DND-41 (cell line): ENCODE results near the gene COBL.

ENCODE experiments used
- ATAC-seq: fragments of 200-7000 bp; cut with Tn5 transposase; 3 replicates; pipeline ENCODE4 v1.9.1; 2021; ENCODE audit warnings: low read depth; ENCODE audit not compliant: insufficient read depth
- DNase-seq: peaks from one replicate; pipeline ENCODE4 v3.0.0-alpha.2; 2020
- H2AFZ ChIP-seq: 2 replicates; pipeline ENCODE4 v1.6.0; 2012; ENCODE audit warnings: low read depth, low read length
- H3K27ac ChIP-seq: 2 replicates; pipeline ENCODE4 v1.5.1; 2012; ENCODE audit warnings: low read length, inconsistent platforms
- H3K27me3 ChIP-seq: fragments of 200-600 bp; sonication (generic); 2 replicates; pipeline ENCODE4 v1.6.0; 2012; ENCODE audit warnings: low read length, mild to moderate bottlenecking, inconsistent platforms; ENCODE audit not compliant: insufficient read depth, poor library complexity
- H3K36me3 ChIP-seq: 2 replicates; pipeline ENCODE4 v1.5.1; 2012; ENCODE audit warnings: low read length, inconsistent platforms; ENCODE audit not compliant: insufficient read depth
- H3K4me1 ChIP-seq: 2 replicates; pipeline ENCODE4 v1.5.1; 2012; ENCODE audit warnings: mild to moderate bottlenecking, low read length; ENCODE audit not compliant: insufficient read depth
- H3K4me2 ChIP-seq: 2 replicates; pipeline ENCODE4 v1.6.0; 2012; ENCODE audit warnings: mild to moderate bottlenecking, moderate library complexity, low read length, inconsistent platforms; ENCODE audit not compliant: insufficient read depth
- H3K4me3 ChIP-seq, 2 experiments: fragments of 200-600 bp in 1 of 2; shearing (Covaris generic) in 1 of 2; 2 replicates each; pipeline ENCODE4 v1.5.1; 2012 to 2016; ENCODE audit warnings: inconsistent platforms in 2 of 2, low read length in 2 of 2, mild to moderate bottlenecking in 2 of 2, low read depth in 1 of 2, moderate library complexity in 1 of 2
- H3K79me2 ChIP-seq: 2 replicates; pipeline ENCODE4 v1.6.0; 2012; ENCODE audit warnings: low read length, inconsistent platforms; ENCODE audit not compliant: insufficient read depth
- H3K9ac ChIP-seq: 2 replicates; pipeline ENCODE4 v1.6.0; 2012; ENCODE audit warnings: low read depth, mild to moderate bottlenecking, inconsistent platforms, low read length, moderate library complexity
- H3K9me3 ChIP-seq: 2 replicates; pipeline ENCODE4 v1.5.1; 2012; ENCODE audit warnings: low read length, moderate library complexity, mild to moderate bottlenecking, inconsistent platforms; ENCODE audit not compliant: insufficient read depth, severe bottlenecking
- H4K20me1 ChIP-seq: 2 replicates; pipeline ENCODE4 v1.6.0; 2012; ENCODE audit warnings: low read length; ENCODE audit not compliant: insufficient read depth
- CTCF ChIP-seq: IDR thresholded peaks from 2 replicates; pipeline ENCODE4 v1.5.1; 2012; ENCODE audit warnings: borderline replicate concordance, low read length, moderate library complexity, mild to moderate bottlenecking; ENCODE audit not compliant: poor library complexity, severe bottlenecking; ENCODE audit errors: extremely low read depth
- EZH2 ChIP-seq: IDR thresholded peaks from 3 replicates; pipeline ENCODE4 v1.6.1; 2012; ENCODE audit warnings: borderline replicate concordance, low read depth, mild to moderate bottlenecking, moderate library complexity, low read length, inconsistent platforms; ENCODE audit not compliant: severe bottlenecking

The COBL gene

DNA sequence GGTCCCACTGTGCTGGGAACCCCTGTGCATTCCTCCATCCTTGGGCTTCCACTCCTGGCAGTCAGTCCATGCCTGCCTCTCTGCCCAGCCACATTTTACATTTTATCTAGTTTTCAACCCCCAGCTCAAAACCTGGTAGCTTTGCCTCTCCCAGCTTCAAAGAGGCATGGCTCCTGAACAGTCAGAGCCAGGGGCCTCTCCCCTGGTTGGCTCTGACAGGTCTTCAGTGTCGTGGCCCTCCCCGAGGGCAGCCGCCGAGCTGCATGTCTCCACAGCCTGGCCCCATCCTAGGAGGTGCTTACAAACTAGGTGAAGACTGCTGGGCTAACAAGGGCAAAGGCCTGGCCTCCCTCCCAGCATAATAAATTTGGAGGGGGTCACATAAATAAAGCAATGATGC, 14.8 kb downstream of the COBL start:
- no peak for ATAC-seq
- H3K9me3 ChIP-seq: no peaks in the 10 kb centered on the region
- DNase-seq: no peak

DNA sequence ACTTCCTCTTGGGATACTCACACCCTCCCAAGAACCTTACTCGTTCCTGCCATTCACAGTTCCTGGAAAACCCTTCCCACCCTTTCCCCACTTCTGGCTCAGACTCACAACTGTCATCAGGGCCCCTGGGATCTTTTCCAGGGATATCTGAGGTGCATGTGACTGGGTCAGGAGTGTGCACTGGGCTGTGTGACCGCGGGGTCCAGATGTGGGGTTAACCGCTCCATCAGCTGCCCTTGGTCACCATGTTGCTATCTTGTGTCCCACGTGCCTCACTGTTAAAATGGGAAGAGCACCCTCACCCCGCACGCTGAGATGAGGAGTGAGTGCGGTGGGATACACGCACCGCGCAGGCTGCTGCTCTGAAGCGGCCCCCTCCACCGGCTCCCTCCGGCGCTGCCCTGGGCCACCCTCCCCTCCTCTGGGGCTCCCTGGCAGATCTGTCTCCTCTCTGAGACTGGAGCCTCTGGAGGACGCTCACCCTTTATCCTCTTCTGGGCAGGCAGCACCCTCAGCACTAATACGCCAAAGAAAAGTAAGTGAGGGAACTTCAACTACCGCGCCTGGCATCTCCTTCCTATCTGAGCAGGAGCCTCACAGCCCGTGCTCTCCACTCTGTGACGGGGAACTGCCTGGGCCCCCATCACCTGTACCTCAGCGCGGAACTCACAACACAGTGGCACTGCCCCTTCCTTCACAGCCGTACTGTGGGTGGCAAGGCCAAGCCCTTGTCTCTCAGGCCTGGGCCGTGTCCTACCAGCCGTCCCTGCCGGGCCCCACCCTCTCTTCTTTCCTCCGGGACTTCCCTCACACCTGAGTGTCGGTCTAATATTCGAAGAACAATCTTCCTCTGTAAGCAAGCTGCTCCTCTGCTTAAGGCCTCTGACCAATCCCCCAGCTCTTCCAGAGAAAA, 15.6 kb downstream of the COBL start:
- TF ChIP-seq CTCF (no peak), EZH2 (no peak)
- Histone ChIP-seq H3K4me1 (no peaks in the 10 kb centered on the region), H3K9ac (no peak overlapping the region), H3K79me2 (no peaks in the 10 kb centered on the region), H2AFZ (no peak overlapping the region), H3K4me3 (no peak overlapping the region), H3K9me3 (no peaks in the 10 kb centered on the region), H3K36me3 (no peaks in the 10 kb centered on the region), H3K27me3 (no peaks in the 10 kb centered on the region), H3K4me2 (no peak overlapping the region), H4K20me1 (no peaks in the 10 kb centered on the region), H3K27ac (no peak overlapping the region)
- no peak for DNase-seq
- ATAC-seq: no peak

More for the DNA sequence above, 14.8 kb downstream of the COBL start:
- Histone ChIP-seq H4K20me1 (no peaks in the 10 kb centered on the region), H3K27me3 (no peaks in the 10 kb centered on the region), H3K4me3 (no peak overlapping the region), H3K36me3 (no peaks in the 10 kb centered on the region), H3K79me2 (no peaks in the 10 kb centered on the region), H3K4me2 (no peak overlapping the region), H3K27ac (no peak overlapping the region), H3K9ac (no peak overlapping the region), H3K4me1 (no peaks in the 10 kb centered on the region), H2AFZ (no peak overlapping the region)
- TF ChIP-seq CTCF (no peak), EZH2 (no peak)

DNA sequence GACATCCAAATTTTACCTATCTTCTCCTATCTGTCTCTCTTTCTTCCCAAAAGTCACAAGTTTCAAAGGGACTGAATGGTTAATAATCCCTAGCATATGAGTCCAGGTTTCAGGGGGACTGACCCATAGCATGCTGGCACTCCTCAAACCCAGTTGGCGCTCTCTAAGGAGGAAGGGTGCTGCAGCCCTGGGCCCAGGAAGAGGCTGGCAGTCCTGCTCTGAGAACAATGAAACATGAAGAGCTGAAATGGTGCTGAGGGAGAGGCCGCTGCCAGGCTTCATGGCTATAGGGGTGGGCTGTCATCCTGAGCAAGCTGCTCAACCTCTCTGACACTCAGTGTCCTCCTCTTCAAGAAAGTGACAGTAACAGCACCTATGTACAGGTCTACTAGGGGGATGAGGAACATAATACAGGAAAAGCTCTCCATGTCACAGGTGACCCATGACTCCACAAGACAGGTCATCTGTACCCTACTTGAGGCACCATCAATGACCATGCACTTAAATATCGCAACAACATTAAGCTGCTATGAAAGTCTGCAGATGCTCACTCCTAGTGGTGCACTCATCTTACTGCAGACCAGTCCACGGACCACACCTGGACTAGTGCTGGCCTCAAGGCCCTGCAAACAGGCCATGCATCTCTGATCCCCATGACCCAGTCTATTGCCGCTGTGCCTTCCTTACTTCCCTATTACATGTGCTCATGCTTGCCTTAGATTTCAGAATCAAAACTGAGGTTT, 17.0 kb downstream of the COBL start:
- no peak for TF ChIP-seq CTCF
- no peak for TF ChIP-seq EZH2
- DNase-seq (no peak), ATAC-seq (no peak)
- Histone ChIP-seq H3K4me2 (no peak overlapping the region), H3K4me3 (no peak overlapping the region), H2AFZ (no peak overlapping the region), H3K9me3 (no peaks in the 10 kb centered on the region), H4K20me1 (no peaks in the 10 kb centered on the region), H3K9ac (no peak overlapping the region), H3K4me1 (no peaks in the 10 kb centered on the region), H3K79me2 (no peaks in the 10 kb centered on the region), H3K27me3 (peaks cover 2% of the 10 kb centered on the region), H3K27ac (no peak overlapping the region), H3K36me3 (no peaks in the 10 kb centered on the region)
